Tibial nerve (tissue), 4 donors: Measurements from ENCODE around the gene LHX2.

Source experiments
- EP300 ChIP-seq, 2 donors: sonication (generic); formaldehyde crosslinking; IDR thresholded peaks; one replicate each; pipeline ENCODE4 v1.6.1; 2017; ENCODE audit warnings: antibody characterized with exemption in 2 of 2, mild to moderate bottlenecking in 1 of 2
- POLR2A ChIP-seq, 2 donors: fragments of 450-650 bp; IDR thresholded peaks; one replicate each; pipeline ENCODE4 v1.6.1; 2017; ENCODE audit warnings: antibody characterized with exemption in 2 of 2, mild to moderate bottlenecking in 2 of 2, moderate library complexity in 2 of 2
- TF ChIP-seq, protein P1 (sequence below), 5 experiments: fragments of 200-600 bp in 3 of 5; fragments of 450-650 bp in 2 of 5; sonication (generic) in 3 of 5; IDR thresholded peaks; one replicate each; pipeline ENCODE4 v1.5.1; 2016 to 2019; ENCODE audit warnings: antibody characterized with exemption in 5 of 5, mild to moderate bottlenecking in 3 of 5, moderate library complexity in 2 of 5

DNA sequence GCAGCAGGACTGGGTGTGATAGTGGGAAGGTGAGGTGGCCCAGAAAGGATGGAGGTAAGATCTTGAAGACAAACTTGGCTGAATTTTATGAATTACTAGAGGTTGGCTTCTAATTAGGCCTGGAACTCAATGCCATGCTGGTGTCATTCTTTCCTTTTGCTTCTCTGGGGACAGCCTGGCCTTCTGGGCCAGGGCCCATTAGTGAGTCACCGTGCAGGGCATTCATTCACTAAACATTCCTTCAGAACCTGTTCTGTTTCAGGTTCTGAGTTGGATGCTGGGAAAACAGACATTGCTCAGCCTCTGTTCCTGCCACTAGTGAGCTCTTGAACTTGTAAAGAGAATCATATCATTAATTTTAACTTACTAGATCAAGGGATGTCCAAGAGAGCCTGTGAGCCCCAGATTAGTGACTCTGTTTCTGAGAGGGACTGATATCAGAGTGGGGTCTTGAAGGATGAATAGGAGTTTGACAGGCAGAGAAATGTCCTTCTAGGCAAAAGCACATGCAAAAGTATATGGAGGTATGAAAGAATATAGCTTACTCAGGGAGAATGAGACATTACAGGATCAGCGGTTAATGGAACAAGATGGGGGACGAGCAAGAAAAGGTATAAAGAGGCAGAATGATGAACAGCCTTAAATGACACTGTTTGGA, 66.5 kb downstream of the LHX2 start:
- TF ChIP-seq, protein P1, sequence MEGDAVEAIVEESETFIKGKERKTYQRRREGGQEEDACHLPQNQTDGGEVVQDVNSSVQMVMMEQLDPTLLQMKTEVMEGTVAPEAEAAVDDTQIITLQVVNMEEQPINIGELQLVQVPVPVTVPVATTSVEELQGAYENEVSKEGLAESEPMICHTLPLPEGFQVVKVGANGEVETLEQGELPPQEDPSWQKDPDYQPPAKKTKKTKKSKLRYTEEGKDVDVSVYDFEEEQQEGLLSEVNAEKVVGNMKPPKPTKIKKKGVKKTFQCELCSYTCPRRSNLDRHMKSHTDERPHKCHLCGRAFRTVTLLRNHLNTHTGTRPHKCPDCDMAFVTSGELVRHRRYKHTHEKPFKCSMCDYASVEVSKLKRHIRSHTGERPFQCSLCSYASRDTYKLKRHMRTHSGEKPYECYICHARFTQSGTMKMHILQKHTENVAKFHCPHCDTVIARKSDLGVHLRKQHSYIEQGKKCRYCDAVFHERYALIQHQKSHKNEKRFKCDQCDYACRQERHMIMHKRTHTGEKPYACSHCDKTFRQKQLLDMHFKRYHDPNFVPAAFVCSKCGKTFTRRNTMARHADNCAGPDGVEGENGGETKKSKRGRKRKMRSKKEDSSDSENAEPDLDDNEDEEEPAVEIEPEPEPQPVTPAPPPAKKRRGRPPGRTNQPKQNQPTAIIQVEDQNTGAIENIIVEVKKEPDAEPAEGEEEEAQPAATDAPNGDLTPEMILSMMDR (IDR thresholded peaks at IDR 0.05), result no peak
- TF ChIP-seq POLR2A (IDR thresholded peaks at IDR 0.05) (no peak), EP300 (IDR thresholded peaks at IDR 0.05) (no peak)
